Uterus (tissue), 2 donors: Measurements from ENCODE around the gene LCP2.

Experiments used
- CTCF ChIP-seq, 4 experiments: fragments of 200-600 bp in 2 of 4; fragments of 450-650 bp in 2 of 4; sonication (generic) in 2 of 4; IDR thresholded peaks; one replicate each; pipeline ENCODE4 v1.5.1; 2016 to 2019; ENCODE audit warnings: antibody characterized with exemption in 4 of 4, mild to moderate bottlenecking in 2 of 4, moderate library complexity in 1 of 4
- POLR2A ChIP-seq, 2 donors: fragments of 450-650 bp; IDR thresholded peaks; one replicate each; pipeline ENCODE4 v1.6.1; 2016; ENCODE audit warnings: antibody characterized with exemption in 2 of 2, mild to moderate bottlenecking in 1 of 2, moderate library complexity in 1 of 2

GRCh38 chr5:170202117-170202516 is 95.5 kb downstream of the LCP2 start:
- TF ChIP-seq POLR2A (IDR thresholded peaks at IDR 0.05) (no peak), CTCF (IDR thresholded peaks at IDR 0.05) (no peak)
